Uterus (tissue), 2 donors: ENCODE measurements around the gene IMPDH2.

Source experiments
- POLR2A ChIP-seq, 2 donors: fragments of 450-650 bp; IDR thresholded peaks; one replicate each; pipeline ENCODE4 v1.6.1; 2016; ENCODE audit warnings: antibody characterized with exemption in 2 of 2, mild to moderate bottlenecking in 1 of 2, moderate library complexity in 1 of 2
- TF ChIP-seq, protein P1 (sequence below), 4 experiments: fragments of 200-600 bp in 2 of 4; fragments of 450-650 bp in 2 of 4; sonication (generic) in 2 of 4; IDR thresholded peaks; one replicate each; pipeline ENCODE4 v1.5.1; 2016 to 2019; ENCODE audit warnings: antibody characterized with exemption in 4 of 4, mild to moderate bottlenecking in 2 of 4, moderate library complexity in 1 of 4

GRCh38 chr3:49027634-49028033 lies 1.6 kb downstream of the IMPDH2 start:
- TF ChIP-seq, protein P1, sequence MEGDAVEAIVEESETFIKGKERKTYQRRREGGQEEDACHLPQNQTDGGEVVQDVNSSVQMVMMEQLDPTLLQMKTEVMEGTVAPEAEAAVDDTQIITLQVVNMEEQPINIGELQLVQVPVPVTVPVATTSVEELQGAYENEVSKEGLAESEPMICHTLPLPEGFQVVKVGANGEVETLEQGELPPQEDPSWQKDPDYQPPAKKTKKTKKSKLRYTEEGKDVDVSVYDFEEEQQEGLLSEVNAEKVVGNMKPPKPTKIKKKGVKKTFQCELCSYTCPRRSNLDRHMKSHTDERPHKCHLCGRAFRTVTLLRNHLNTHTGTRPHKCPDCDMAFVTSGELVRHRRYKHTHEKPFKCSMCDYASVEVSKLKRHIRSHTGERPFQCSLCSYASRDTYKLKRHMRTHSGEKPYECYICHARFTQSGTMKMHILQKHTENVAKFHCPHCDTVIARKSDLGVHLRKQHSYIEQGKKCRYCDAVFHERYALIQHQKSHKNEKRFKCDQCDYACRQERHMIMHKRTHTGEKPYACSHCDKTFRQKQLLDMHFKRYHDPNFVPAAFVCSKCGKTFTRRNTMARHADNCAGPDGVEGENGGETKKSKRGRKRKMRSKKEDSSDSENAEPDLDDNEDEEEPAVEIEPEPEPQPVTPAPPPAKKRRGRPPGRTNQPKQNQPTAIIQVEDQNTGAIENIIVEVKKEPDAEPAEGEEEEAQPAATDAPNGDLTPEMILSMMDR (IDR thresholded peaks at IDR 0.05): no peak
- TF ChIP-seq POLR2A (IDR thresholded peaks at IDR 0.05): no peak
